Measurements from ENCODE around the gene CCDC34.

Gene CCDC34

DNA sequence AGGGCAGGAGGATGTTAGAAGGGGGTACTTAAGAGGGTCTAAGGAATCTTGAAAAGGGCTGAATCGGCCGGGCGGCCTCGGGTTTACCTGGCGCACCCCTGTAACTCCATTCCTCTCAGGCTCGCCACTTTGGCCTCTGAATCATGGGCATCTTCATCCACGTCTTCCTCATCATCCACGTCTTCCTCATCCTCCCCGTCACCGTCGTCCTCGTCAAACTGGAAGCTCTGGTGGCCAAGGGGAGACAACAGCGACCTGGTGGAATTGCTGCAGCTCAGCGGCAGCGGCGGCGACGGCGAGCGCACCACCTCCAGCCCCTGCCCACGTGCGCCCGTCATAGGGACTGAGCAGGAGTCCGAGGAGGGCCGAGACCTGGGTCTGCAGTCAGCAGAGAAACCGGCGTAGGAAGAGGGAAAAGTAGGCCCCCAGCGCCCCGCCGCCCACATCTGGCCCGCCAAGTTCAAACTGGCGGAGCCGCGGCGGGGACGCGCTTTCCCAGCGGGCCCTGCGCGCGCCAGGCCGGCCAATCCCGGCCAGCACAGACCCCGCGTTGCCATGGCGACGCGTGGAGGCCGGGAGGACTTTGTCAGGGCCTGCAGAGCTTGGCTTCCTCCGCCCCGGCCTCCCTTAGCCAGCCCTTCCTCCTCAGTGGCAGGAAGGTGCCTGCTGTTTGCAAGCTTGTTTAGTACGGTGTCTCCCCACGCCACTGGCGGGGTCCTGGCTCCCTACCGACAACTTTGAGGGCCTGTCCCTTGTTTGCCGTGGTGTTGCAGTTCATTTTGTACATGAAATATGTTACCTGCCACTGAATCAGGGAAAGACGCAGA lies at the start of gene CCDC34:
Gene CCDC34 (minus strand): TSS at position 467 of the 827 bp plus-strand sequence. CDS start 21 bp downstream, at position 446.
- DNase-seq, result peak; percentile 89

DNA sequence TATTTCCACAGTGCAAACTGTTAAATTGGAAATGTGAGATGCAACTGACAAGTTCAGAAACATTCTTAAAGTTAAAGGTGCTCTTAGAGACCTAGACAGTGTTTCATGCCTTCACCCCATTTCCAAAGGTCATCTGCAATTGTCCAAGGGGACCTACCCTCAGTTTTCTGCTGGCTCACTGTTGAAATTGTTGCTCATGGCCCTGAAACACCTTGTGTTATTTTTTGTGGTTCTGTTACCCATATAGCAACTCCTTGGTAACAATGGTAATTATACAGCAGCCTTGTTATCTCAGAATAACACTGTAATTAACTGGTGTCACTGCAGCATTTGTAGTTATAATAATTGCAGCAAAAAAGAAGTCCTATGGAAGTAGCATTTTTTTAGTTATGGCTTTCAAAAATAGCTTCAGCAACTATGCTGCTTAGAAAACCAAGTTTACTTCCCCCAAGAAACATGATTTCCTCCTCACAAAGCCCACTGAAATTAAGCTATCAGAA lies 49.2 kb upstream of the CCDC34 start:
- no peak for DNase-seq

GRCh38 chr11:27411328-27411727 lies 48.3 kb upstream of the CCDC34 start:
- no peak for DNase-seq

GRCh38 chr11:27410272-27410671 lies 47.3 kb upstream of the CCDC34 start:
- DNase-seq, result no peak

GRCh38 chr11:27409742-27410141 lies 46.7 kb upstream of the CCDC34 start:
- no peak for DNase-seq

- no peak for DNase-seq
These were observed 46.0 kb upstream of the CCDC34 start for GRCh38 chr11:27409049-27409448.

GRCh38 chr11:27408246-27408800 lies 45.3 kb upstream of the CCDC34 start:
- DNase-seq, result no peak

- no peak for DNase-seq
These were observed 43.7 kb upstream of the CCDC34 start for GRCh38 chr11:27406498-27407354.

- DNase-seq, result no peak
These were observed 42.1 kb upstream of the CCDC34 start for GRCh38 chr11:27405134-27405533.

- no peak for DNase-seq
These were observed 41.4 kb upstream of the CCDC34 start for GRCh38 chr11:27404427-27404826.

DNA sequence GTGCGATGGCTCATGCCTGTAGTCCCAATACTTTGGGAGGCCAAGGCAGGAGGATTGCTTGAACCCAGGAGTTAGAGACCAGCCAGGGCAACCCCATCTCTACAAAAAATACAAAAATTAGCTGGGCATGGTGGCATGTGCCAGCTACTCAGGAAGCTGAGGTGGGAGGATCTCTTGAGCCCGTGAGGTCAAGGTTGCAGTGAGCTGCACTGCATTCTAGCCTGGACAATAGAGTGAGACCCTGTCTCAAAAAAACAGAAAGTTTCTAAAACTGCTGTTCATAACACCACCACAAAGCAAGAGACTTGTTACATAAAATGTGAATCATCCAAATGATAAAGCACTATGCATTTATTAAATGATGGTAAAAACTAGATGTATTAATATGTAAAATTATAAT lies 40.2 kb upstream of the CCDC34 start:
- no peak for DNase-seq

DNA sequence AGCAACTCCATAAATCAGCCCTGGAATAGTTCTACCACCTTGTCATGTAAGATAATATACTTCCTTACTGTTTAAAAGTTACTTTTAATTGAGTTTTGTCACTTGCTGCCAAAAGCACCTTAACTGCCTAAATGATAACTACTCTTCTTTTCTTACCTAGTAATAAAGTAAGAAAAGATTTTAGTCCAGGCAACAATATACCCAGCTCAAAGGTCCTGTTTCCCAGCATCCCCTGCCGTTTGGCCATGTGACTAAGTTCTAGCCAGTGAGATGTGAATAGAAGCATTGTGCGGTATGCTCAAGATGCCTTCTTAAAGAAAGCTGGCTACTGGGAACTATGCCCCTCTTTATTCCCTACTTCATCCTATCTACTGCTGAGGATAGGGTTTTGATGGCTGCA lies 39.4 kb upstream of the CCDC34 start:
- DNase-seq, result no peak

GRCh38 chr11:27401833-27402316 lies 38.9 kb upstream of the CCDC34 start:
- DNase-seq, result peak; percentile 5

DNA sequence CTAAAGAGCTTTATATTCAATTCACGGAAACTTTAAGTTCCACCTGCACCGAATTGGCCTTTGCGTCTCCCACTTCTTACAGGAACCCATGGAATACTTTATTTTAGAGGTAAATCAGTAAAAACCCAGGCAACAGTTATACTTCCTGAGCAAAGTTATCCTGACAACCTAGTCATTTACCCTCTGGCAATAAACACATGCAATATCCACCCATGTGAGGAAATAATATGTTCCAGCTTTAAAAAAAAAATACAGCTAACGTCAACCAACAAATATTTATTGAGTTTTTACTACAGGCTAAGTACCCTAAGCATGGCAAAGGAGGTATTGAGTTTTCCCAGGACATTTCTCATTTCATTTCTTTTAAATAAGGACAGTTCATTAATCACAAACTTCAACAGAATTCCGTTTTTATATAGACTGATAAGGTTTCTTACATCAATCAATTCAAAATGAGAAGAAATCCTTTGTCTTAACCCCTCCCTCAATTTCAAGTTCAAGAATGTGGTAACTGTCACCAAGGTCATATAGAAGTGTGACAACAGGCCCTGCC lies 38.3 kb upstream of the CCDC34 start:
- no peak for DNase-seq

DNA sequence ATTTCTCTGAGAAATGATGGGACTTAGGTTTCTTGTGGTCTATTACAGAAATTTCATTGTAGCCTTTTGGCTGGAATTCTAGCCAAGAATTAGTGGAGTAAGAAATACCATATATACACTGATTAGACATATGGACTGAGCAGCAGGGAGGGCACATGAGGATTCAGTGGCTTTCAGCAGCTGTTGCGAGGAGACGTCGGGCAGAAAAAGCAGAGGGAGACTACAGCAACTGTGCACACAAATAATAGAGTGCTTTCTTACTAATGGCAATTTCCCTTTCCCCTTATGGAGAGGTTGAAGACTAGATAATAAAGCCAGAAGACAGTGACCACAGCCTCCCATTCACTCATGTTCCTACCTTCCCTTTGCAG lies 35.4 kb upstream of the CCDC34 start:
- DNase-seq, result no peak

DNA sequence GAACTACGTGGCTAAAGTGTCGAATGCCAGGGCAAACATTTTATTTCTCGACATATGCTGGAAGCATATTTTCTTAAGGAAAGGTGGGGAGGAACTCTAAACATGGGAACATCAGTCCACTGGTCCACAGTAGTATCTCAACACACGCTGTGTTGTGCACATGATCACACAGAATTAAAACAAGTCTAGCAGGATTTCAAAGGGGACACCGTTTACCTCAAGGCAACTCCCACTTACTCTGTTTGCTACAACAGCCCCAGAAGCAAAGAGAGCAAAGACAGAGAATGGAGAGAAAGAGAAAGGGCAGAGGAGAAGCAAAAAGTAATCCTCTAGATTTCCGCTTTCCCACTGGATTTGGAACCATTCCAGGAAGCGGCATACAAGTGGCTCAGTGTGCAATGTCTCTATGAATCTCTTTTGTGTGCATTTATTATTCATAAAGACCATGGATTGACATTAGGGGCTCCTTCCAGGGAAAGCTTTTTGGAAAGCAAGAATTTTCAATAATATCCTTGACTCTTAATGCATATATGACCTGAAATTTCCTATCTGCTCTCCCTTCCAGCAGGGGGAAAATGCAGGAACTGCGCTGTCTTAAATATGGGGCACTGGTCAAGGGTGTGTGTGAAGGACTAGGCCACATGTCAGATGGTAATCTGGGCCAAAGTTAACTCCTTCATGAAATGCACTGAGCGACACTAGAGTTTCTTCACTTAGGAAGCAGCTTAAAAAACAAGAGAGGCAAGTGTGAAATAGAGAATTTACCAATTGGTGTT lies 34.8 kb upstream of the CCDC34 start:
- no peak for DNase-seq

DNA sequence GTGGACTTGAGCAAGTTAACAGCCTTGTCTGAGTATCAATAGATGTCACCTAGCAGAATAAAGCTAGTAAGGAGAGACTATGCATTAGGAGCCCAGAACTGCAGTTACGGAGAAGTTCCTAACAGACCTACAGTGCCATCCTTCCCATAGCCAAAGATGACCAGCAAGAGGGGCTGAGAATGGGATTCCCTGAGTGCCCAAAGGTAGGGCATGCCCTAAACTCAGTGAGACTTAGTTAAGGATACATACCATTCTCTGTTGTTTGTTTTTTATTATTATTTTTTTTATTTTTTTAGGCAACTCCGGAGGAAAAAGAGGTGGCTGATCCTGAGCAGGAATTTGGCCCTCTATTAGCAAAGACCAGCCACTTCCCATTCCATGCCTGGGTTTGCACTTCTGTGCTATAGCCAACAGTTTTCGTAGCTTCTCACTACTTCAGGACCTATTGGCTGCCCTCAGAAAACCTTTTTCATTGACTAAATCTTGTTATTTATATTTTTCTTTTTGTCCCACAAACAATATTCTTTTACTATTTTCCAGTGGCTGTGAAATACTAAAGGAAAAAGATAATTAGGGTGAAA lies 33.3 kb upstream of the CCDC34 start:
- no peak for DNase-seq

DNA sequence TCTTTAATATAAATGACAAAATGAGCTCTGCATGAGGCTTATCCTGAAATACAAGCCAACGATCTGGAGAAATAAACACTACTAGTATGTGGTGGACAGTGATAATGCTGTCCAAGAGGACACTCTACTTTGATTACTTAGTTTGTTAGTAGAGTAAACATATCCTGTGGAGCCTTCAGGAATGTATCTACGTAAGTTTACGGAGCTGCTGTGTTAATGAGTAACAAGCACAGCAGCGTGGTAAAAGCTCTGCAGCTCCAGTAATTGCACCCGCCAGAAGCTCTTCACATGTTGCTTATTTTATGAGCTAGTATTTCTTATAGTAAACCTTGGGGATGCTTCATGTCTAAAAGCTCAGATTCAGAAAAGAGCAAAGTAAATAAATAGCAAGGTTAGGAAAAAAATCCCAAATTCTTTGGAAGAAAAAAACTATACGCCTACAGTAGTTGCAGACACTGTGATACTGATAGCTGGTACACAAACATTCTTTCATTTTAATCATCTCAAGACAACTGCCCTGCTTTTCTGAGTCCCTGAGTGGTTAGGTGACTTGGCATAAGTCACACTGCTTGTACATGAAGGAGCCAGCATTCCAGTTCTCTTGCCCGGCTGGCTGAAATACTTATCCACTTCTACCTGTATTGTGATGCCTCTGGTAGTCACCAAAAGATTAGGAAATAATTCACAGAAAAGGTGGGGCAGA lies 32.7 kb upstream of the CCDC34 start:
- no peak for DNase-seq

DNA sequence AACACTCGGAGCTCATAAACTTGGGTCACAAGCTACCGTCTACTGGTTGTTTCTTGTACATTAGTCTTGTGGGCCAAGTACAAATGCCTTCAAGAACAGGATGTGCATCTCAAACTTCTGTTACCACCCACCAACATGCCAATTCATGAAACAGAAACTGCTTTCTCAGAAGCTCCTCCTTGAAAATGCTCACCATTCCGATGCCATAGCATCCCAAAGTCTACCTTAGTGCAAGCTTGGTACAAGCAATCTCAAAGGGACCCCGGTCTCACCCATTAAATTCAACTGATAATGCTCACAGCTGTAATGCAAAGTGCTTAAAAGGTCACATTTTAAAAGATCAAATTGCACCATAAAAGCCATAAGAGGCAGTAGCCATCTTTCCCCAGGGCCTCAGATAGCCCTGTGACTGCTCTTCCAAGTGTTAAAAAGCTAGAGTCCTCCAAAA lies 31.8 kb upstream of the CCDC34 start:
- no peak for DNase-seq

DNA sequence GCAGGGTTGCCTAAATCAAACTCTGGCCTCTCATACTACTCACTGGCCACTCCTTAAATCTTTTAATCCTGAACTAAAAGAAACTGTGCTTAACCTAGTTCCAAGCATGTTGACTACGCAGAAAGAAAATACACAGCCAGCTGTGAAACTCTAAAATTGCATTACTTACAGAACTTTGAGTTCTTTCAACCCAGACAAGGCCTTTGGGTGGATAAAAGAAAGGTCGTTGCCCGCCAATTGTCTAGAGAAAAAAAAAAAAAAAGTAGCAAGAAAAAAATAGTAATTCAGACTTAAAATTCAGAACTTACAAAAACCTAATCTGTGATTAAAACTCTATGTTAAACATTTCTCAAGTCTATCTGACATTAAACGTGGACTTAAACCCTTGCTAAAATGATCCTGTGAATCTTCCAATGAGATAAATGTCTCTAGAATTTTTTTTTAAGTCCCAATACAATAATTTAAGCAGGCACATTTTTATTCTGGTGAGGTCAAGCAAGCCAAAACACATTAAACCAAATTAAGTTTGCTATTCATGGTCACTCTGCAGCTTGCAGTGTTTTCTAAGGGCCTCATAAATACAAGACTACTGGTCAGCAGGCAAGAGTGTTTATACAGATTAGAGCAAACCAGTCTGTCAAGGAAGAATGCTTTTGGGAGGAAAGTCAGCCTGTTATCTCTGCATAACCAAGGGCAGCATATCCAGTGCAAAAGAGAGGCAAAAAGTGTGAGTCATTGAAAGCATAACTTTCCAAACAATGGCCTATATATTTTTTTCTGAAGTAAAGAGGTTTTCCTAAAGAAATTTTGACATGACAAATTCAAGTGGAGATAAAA lies 29.5 kb upstream of the CCDC34 start:
- no peak for DNase-seq

Data from DMS153 (cell line).